Neuron (in vitro differentiated cells): ENCODE data around the gene RADIL.

Experiments used
- H2AFZ ChIP-seq: one replicate; pipeline ENCODE4 v1.6.1; 2013; ENCODE audit warnings: low read depth, mild to moderate bottlenecking, inconsistent platforms, low read length, moderate library complexity
- H3K27me3 ChIP-seq: one replicate; pipeline ENCODE4 v1.6.1; 2013; ENCODE audit warnings: low read length; ENCODE audit not compliant: insufficient read depth
- H3K36me3 ChIP-seq: one replicate; pipeline ENCODE4 v1.6.1; 2013; ENCODE audit warnings: low read length; ENCODE audit not compliant: insufficient read depth
- H3K4me1 ChIP-seq: one replicate; pipeline ENCODE4 v1.6.1; 2013; ENCODE audit warnings: low read length; ENCODE audit not compliant: insufficient read depth
- H3K4me3 ChIP-seq: 2 replicates; pipeline ENCODE4 v1.5.1; 2013; ENCODE audit warnings: mild to moderate bottlenecking, low read length, moderate library complexity
- H3K9me3 ChIP-seq: one replicate; pipeline ENCODE4 v1.6.1; 2013; ENCODE audit warnings: low read length

RADIL gene

GRCh38 chr7:4768597-4769569, 114.6 kb downstream of the RADIL start:
- Histone ChIP-seq H3K27me3 (no peaks in the 10 kb centered on the region), H3K36me3 (peaks cover 29% of the 10 kb centered on the region), H3K9me3 (no peaks in the 10 kb centered on the region)

GRCh38 chr7:4766666-4767519, 116.6 kb downstream of the RADIL start:
- peaks cover 48% of the 10 kb centered on the region for H3K36me3 ChIP-seq
- H2AFZ ChIP-seq = no peak overlapping the region
- H3K4me3 ChIP-seq = no peak overlapping the region
- no peaks in the 10 kb centered on the region for H3K27me3 ChIP-seq
- H3K9me3 ChIP-seq = no peaks in the 10 kb centered on the region
- peaks cover 5% of the 10 kb centered on the region for H3K4me1 ChIP-seq

More at GRCh38 chr7:4768597-4769569, 114.6 kb downstream of the RADIL start:
- Histone ChIP-seq H3K4me1 (peaks cover 5% of the 10 kb centered on the region), H3K4me3 (no peak overlapping the region), H2AFZ (no peak overlapping the region)

GRCh38 chr7:4765776-4766490, 117.6 kb downstream of the RADIL start:
- no peak overlapping the region for H2AFZ ChIP-seq
- H3K36me3 ChIP-seq = peaks cover 55% of the 10 kb centered on the region
- no peak overlapping the region for H3K4me3 ChIP-seq
- H3K27me3 ChIP-seq = no peaks in the 10 kb centered on the region
- peaks cover 5% of the 10 kb centered on the region for H3K4me1 ChIP-seq
- H3K9me3 ChIP-seq = no peaks in the 10 kb centered on the region

DNA sequence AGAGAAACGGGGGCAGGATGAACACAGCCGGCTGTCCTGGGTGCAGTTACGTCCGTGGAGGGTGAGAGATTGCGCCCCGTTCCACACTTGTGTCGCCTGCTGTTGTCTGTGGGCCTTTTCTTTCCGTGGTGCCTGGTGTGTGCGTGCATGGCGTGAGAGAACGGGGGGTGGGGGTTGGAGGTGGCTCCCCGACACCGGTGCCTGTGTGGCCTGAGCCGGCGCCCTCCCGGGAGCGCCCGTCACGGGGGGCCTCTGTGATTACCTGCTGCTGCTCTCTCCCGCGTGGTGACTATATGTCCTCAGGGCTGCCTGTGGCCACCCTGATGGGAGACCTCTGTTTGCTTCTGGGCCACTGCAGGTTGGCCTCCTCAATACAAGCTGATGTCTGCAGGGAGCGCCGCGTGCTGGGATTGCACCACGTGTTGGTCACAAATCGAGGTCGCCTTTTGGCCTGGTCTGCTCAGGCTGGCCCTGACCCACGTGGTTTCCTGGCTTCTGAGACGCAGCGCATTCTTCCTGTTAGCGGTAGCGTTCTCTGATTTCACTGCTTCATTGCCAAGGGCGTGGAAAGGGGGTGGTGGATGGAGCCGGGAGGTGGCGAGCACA, 119.0 kb downstream of the RADIL start:
- Histone ChIP-seq H3K4me3 (no peak overlapping the region), H3K36me3 (peaks cover 66% of the 10 kb centered on the region), H3K9me3 (no peaks in the 10 kb centered on the region), H3K4me1 (peaks cover 5% of the 10 kb centered on the region), H2AFZ (no peak overlapping the region), H3K27me3 (no peaks in the 10 kb centered on the region)

GRCh38 chr7:4763794-4764185, 119.7 kb downstream of the RADIL start:
- no peak overlapping the region for H2AFZ ChIP-seq
- no peak overlapping the region for H3K4me3 ChIP-seq
- H3K36me3 ChIP-seq = peaks cover 73% of the 10 kb centered on the region
- H3K4me1 ChIP-seq = peaks cover 4% of the 10 kb centered on the region
- no peaks in the 10 kb centered on the region for H3K27me3 ChIP-seq
- H3K9me3 ChIP-seq = no peaks in the 10 kb centered on the region

GRCh38 chr7:4763091-4763793, 120.3 kb downstream of the RADIL start:
- Histone ChIP-seq H3K27me3 (no peaks in the 10 kb centered on the region), H2AFZ (no peak overlapping the region), H3K4me3 (no peak overlapping the region), H3K9me3 (no peaks in the 10 kb centered on the region), H3K4me1 (no peaks in the 10 kb centered on the region), H3K36me3 (peaks cover 73% of the 10 kb centered on the region)

- Histone ChIP-seq H3K9me3 (no peaks in the 10 kb centered on the region), H3K27me3 (no peaks in the 10 kb centered on the region), H3K36me3 (peaks cover 76% of the 10 kb centered on the region), H3K4me1 (no peaks in the 10 kb centered on the region), H2AFZ (no peak overlapping the region), H3K4me3 (no peak overlapping the region)
These were observed 121.1 kb downstream of the RADIL start for GRCh38 chr7:4762121-4763055.

GRCh38 chr7:4760952-4761351, 122.6 kb downstream of the RADIL start:
- no peak overlapping the region for H2AFZ ChIP-seq
- no peaks in the 10 kb centered on the region for H3K27me3 ChIP-seq
- no peaks in the 10 kb centered on the region for H3K4me1 ChIP-seq
- H3K36me3 ChIP-seq = peaks cover 79% of the 10 kb centered on the region
- H3K4me3 ChIP-seq = no peak overlapping the region
- H3K9me3 ChIP-seq = no peaks in the 10 kb centered on the region

GRCh38 chr7:4759211-4759610, 124.3 kb downstream of the RADIL start:
- H3K36me3 ChIP-seq = peaks cover 87% of the 10 kb centered on the region
- H3K4me3 ChIP-seq = no peak overlapping the region

DNA sequence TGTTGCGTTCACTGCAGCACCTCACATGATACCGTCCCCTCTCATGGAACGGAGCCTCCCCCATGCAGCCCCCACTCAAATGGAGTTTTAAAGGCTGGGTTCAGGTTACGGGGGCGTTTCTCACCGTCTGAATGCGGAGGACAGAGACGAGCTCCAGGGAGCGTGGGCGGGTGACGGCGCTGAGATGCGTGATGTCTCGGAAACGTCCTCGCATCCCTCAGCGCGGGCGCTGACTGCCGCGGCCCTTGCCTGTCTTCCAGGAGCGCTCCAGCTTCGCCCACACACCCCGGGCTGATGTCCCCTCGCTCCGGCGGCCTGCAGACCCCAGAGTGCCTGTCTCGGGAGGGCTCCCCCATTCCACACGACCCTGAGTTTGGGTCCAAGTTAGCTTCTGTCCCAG, 124.7 kb downstream of the RADIL start:
- H3K36me3 ChIP-seq = peaks cover 86% of the 10 kb centered on the region

More at GRCh38 chr7:4759211-4759610, 124.3 kb downstream of the RADIL start:
- Histone ChIP-seq H3K27me3 (no peaks in the 10 kb centered on the region), H3K4me1 (no peaks in the 10 kb centered on the region), H2AFZ (no peak overlapping the region), H3K9me3 (no peaks in the 10 kb centered on the region)

DNA sequence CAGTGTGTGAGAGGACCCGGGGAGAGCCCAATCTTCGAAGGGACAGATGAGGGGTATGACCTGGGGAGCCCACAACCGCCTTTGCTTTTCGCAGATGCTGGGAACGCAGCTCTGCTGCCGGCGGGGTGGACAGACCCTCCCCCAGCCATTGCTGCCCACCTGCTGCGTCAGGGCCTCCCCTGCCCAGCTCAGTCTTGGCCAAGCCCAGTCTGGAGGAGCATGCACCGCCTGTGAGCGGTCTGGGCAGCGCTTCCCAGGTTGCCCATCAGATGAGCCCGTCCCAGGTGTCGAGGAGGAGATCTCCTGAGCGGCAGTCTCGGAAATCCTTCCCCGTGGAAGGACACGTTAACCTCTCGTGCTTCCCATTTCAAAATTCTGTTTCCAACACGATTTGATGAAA, 125.4 kb downstream of the RADIL start:
- Histone ChIP-seq H3K36me3 (peaks cover 79% of the 10 kb centered on the region), H3K4me1 (no peaks in the 10 kb centered on the region)

More for the DNA sequence above, 124.7 kb downstream of the RADIL start:
- H3K4me3 ChIP-seq = no peak overlapping the region
- H3K9me3 ChIP-seq = no peaks in the 10 kb centered on the region
- no peaks in the 10 kb centered on the region for H3K27me3 ChIP-seq
- no peaks in the 10 kb centered on the region for H3K4me1 ChIP-seq
- H2AFZ ChIP-seq = no peak overlapping the region

More for the DNA sequence above, 125.4 kb downstream of the RADIL start:
- H2AFZ ChIP-seq = no peak overlapping the region
- H3K27me3 ChIP-seq = no peaks in the 10 kb centered on the region
- no peak overlapping the region for H3K4me3 ChIP-seq
- H3K9me3 ChIP-seq = no peaks in the 10 kb centered on the region
